Sciatic nerve (tissue), 2 donors: ENCODE measurements around the gene TAF11L5. TPM values are rescaled to one million over a fixed set of nuclear protein-coding genes. Genes with fewer than 3 reads are reported as not detected.
"Not testable (repeated sequence)": the region's sequence is repeated elsewhere in the genome, so short reads cannot be mapped to it uniquely, and the experiment has no call there.

Experiments
- ATAC-seq: fragments of 200-7000 bp; cut with Tn5 transposase; one replicate; pipeline ENCODE4 v1.9.1; 2020; ENCODE audit warnings: mild to moderate bottlenecking, moderate library complexity
- DNase-seq: peaks from one replicate; pipeline ENCODE4 v3.0.0-alpha.2; 2020; ENCODE audit warnings: low spot score
- intact Hi-C: fragments of 100-400 bp; cut with DNase I; formaldehyde crosslinking; loops from one replicate; pipeline ENCODE4 v1.14.2; 2022
- total RNA-seq: library from RNA; stranded (reverse); fragmentation: NEBNext Ultra II Directional; extraction: Animal tissue kit (Norgen Biotek cat#: 25700); gene quantifications from one replicate; pipeline ENCODE4 v1.2.1, GENCODE V29; 2021
- donor health status: DM: no; HTN: no; CAD: no.
- donor health status: DM: no; HTN: no; CAD: no.

The TAF11L5 gene
- not detected for total RNA-seq

DNA sequence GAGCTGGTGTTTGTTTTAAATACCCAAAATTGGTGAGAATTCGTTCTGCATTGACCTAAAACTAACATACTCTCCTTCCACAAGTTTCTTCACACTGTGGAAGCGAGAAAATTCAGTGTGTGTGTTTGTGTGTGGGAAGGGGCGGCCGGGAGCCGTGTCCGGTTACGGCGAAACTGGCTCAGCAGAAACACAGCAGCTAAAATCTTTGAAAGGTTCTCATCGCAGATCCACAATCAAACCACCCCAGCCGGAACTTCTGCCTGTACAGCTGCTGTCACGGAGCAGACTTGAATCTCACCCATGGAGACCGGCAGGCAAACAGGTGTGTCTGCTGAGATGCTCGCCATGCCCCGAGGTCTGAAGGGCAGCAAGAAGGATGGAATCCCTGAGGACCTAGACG lies at the start of gene TAF11L5:
Gene TAF11L5, plus strand, starts transcription at position 301 of the 400 bp plus-strand sequence.
- ATAC-seq, intact Hi-C loops, DNase-seq: not testable (repeated sequence)

GRCh38 chr5:17477043-17477442 lies 48.0 kb upstream of the TAF11L5 start:
- DNase-seq (no peak), ATAC-seq (no peak)
- intact Hi-C loops = no loop called here

- ATAC-seq (no peak), DNase-seq (no peak)
- intact Hi-C loops = no loop called here
Measured at GRCh38 chr5:17477573-17478265, 47.3 kb upstream of the TAF11L5 start.

GRCh38 chr5:17481378-17481777 lies 43.7 kb upstream of the TAF11L5 start:
- intact Hi-C loops = no loop called here
- no peak for DNase-seq
- ATAC-seq = no peak

- intact Hi-C loops = no loop called here
- no peak for ATAC-seq
- DNase-seq = no peak
Measured at GRCh38 chr5:17482790-17483189, 42.2 kb upstream of the TAF11L5 start.

GRCh38 chr5:17486464-17487173 lies 38.4 kb upstream of the TAF11L5 start:
- not testable (repeated sequence) for ATAC-seq, DNase-seq

DNA sequence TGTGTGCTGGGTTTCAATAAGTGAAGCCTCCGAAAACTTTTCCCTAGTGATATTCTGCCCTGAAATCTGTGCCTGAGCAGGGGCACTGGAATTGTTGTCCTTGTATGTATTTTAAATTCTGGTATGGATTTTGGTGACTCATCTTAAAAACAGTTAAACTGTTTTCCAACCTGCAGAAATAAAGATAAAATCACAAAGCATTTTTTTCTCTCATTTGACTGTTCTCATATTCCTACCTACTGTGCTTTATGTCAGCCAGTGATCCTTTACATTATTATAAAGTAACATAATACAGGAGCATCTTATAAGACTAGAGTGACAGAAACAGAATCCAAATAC lies 37.9 kb upstream of the TAF11L5 start:
- DNase-seq (no peak), ATAC-seq (no peak)
- intact Hi-C loops = no loop called here

More at GRCh38 chr5:17486464-17487173, 38.4 kb upstream of the TAF11L5 start:
- intact Hi-C loops = not testable (repeated sequence)

DNA sequence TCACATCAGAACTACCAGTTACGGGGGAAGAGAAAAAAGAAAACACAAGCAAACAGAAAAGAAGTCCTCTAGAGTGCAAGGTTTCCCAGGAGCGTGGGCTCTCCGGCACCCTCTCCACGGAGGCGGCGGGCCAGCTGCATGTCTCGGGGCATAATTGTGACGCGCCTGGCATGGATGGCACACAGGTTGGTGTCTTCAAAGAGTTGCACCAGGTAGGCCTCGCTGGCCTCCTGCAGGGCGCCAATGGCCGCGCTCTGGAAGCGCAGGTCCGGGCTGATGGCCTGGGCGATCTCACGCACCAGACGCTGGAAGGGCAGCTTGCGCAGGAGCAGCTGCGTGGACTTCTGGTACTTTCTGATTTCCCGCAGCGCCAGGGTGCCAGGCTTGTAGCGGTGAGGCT lies 33.8 kb upstream of the TAF11L5 start:
- DNase-seq, intact Hi-C loops, ATAC-seq: not testable (repeated sequence)

DNA sequence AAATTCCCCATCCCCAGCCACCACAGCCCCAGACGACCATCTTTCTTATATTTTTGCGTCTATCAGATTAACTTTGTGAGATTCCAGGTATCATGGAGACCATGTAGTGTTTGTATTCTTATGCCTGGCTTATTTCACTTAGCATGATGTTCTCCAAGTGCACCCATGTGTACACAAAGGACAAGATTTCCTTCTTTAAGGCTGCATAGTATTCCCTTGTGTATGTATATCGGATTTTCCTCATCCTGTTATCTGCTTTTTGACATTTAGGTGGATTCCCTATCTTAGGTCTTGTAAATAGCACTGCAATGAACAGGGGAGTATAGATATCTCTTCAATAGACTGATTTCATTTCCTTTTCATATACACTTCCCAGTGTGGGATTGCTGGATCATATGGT lies 32.3 kb upstream of the TAF11L5 start:
- intact Hi-C loops = no loop called here
- ATAC-seq (no peak), DNase-seq (no peak)

DNA sequence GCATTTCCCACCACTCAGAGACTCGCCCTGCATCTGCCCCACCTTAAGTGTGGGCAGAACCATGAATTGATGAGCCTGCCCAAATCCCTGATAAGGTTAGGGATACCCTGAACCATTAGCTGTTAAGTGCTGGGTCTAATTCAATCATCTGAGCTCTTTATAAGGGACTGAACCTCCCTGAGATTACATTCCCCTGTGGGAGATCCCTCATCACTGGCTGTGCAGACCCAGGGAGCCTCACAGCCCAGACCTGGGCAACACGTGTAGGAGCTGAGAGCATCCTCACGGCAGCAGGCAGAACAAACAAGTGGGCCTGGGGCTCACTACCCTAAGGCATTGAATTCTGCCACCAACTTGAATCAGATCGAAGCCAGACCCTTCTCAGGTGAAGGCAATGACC lies 27.6 kb upstream of the TAF11L5 start:
- DNase-seq (no peak), ATAC-seq (no peak)
- intact Hi-C loops = no loop called here

DNA sequence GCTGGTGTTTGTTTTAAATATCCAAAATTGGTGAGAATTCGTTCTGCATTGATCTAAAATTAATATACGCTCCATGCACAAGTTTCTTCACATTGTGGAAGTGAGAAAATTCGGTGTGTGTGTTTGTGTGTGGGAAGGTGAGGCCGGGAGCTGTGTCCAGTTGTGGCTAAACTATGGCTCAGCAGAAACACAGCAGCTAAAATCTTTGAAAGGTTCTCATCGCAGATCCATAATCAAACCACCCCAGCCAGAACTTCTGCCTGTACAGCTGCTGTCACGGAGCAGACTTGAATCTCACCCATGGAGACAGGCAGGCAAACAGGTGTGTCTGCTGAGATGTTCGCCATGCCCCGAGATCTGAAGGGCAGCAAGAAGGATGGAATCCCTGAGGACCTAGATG lies 27.1 kb upstream of the TAF11L5 start, which contains the start of gene TAF11L2:
Gene TAF11L2, plus strand, starts transcription at position 301 of the 400 bp plus-strand sequence.
- intact Hi-C loops, DNase-seq, ATAC-seq: not testable (repeated sequence)

DNA sequence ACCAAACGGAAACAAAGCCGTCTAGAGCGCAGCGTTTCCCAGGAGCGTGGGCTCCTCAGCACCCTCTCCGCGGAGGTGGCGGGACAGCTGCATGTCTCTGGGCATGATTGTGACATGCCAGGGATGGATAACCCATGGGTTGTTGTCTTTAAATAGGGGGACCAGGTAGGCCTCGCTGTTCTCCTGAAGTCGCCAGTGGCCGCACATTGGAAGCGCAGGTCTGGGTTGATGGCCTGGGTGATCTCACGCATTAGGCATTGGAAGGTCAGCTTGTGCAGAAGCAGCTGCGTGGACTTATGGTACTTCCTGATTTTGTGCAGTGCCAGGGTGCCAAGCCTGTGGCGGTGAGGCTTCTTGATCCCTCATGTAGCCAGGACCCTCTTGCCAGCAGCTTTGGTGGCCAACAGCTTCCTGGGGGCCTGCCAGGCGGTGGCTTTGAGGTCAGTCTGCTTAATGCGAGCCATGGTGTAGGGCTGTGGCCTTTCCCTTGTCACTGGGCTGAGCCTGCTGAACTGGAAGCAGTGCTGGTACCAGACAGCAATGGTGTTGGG lies 13.2 kb upstream of the TAF11L5 start:
- ATAC-seq (no peak), DNase-seq (no peak)
- intact Hi-C loops = no loop called here

DNA sequence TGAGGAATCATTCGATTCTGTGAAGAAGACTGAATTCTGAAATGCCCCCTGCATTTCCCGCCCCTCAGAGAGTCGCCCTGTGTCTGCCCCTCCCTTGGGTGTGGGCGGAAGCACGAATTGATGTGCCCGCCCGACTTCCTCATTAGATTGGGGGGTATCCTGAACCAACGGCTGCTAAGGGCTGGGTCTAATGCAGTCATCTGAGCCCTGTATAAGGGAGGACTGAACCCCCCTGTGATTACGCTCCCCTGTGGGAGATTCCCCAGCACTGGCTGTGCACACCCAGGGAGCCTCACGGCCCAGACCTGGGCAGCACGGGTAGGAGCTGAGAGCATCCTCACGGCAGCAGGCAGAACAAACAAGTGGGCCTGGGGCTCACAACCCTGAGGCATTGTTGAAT lies 7.5 kb upstream of the TAF11L5 start:
- ATAC-seq, intact Hi-C loops: not testable (repeated sequence)
- peak; percentile 76 for DNase-seq

DNA sequence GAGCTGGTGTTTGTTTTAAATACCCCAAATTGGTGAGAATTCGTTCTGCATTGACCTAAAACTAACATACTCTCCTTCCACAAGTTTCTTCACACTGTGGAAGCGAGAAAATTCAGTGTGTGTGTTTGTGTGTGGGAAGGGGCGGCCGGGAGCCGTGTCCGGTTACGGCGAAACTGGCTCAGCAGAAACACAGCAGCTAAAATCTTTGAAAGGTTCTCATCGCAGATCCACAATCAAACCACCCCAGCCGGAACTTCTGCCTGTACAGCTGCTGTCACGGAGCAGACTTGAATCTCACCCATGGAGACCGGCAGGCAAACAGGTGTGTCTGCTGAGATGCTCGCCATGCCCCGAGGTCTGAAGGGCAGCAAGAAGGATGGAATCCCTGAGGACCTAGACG lies 7.0 kb upstream of the TAF11L5 start, which contains the start of gene TAF11L3:
Gene TAF11L3, plus strand, starts transcription at position 301 of the 400 bp plus-strand sequence.
- intact Hi-C loops, ATAC-seq, DNase-seq: not testable (repeated sequence)

DNA sequence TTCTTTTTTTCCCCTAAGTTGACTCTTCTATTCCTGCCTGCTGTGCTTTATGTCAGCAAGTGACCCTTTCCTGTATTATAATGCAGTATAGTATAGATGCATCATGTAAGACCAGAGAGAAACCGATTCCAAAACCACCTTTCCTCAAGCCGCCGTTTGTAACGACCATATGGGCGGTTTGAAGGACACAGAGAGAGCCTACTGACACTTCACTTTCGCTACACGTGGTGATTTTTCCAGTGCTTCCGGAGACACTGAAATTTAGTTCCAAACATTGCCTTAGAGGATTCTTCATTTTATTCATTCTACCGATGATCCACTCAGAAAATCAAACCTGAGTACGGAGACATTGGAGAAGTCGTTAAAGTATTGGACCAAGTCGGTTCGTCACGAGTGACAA lies 5.5 kb upstream of the TAF11L5 start:
- DNase-seq, intact Hi-C loops, ATAC-seq: not testable (repeated sequence)

GRCh38 chr5:17521501-17521900 lies 3.5 kb upstream of the TAF11L5 start, which contains the start of gene TAF11L4:
Gene TAF11L4, plus strand, starts transcription at chr5:17521801.
- ATAC-seq, DNase-seq, intact Hi-C loops: not testable (repeated sequence)

DNA sequence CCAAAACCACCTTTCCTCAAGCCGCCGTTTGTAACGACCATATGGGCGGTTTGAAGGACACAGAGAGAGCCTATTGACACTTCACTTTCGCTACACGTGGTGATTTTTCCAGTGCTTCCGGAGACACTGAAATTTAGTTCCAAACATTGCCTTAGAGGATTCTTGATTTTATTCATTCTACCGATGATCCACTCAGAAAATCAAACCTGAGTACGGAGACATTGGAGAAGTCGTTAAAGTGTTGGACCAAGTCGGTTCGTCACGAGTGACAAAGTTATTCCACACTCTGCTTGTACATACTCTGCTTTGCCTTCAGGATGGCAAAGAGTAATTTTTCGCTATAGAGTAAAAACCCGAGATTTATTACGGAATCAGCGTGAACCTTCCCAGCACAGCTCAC lies 1.5 kb downstream of the TAF11L5 start:
- ATAC-seq, intact Hi-C loops: not testable (repeated sequence)
- DNase-seq = peak; percentile 82

- DNase-seq, ATAC-seq, intact Hi-C loops: not testable (repeated sequence)
Measured at GRCh38 chr5:17528369-17528768, 3.3 kb downstream of the TAF11L5 start, which contains the start of gene TAF11L6. Gene TAF11L6, plus strand, starts transcription at chr5:17528669.
